ENCODE measurements around the gene CRB2.

CRB2 gene

DNA sequence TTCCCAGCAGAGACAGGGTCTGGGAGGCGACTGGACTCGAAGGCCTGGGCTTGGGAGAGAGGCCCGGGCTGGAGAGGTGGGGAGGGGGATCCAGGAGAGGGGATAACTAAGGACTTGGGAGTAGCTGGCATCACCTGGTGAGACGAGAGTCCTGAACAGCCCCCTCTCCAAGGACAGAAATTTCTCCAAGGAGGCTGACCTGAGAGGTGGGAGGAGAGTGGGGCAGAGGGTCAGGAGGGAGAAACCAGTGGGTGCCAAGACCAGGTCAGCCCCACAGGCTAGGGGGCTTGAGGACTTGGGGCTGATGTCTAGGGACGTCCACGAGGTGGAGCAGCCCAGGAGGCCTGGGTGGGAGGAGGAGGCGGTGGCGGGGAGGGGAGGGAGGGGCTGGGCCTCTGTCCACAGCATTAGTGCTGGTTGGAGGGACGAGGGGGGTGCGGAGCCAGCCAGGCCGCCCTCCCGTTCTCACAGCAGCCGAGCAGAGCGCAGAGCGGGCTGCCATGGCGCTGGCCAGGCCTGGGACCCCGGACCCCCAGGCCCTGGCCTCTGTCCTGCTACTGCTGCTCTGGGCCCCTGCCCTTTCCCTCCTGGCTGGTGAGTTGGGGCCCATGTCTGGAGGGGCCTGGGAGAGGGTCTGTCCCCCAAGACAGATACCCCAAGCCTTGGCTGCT, at the start of gene CRB2:
TSS of gene CRB2 (plus strand) at position 437 of the 671 bp plus-strand sequence. CDS start at position 501, 64 bp downstream.
- TF ChIP-seq, protein P1, sequence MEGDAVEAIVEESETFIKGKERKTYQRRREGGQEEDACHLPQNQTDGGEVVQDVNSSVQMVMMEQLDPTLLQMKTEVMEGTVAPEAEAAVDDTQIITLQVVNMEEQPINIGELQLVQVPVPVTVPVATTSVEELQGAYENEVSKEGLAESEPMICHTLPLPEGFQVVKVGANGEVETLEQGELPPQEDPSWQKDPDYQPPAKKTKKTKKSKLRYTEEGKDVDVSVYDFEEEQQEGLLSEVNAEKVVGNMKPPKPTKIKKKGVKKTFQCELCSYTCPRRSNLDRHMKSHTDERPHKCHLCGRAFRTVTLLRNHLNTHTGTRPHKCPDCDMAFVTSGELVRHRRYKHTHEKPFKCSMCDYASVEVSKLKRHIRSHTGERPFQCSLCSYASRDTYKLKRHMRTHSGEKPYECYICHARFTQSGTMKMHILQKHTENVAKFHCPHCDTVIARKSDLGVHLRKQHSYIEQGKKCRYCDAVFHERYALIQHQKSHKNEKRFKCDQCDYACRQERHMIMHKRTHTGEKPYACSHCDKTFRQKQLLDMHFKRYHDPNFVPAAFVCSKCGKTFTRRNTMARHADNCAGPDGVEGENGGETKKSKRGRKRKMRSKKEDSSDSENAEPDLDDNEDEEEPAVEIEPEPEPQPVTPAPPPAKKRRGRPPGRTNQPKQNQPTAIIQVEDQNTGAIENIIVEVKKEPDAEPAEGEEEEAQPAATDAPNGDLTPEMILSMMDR (IDR thresholded peaks at IDR 0.05; ENCODE audit: control insufficient read depth, insufficient read depth, low read depth, low read length, missing control alignments): no peak
- DNase-seq (ENCODE audit: low read depth): no peak
- H3K4me3 ChIP-seq (ENCODE audit: control insufficient read depth, low read depth, low read length): no peak within 1 kb of the TSS

DNA sequence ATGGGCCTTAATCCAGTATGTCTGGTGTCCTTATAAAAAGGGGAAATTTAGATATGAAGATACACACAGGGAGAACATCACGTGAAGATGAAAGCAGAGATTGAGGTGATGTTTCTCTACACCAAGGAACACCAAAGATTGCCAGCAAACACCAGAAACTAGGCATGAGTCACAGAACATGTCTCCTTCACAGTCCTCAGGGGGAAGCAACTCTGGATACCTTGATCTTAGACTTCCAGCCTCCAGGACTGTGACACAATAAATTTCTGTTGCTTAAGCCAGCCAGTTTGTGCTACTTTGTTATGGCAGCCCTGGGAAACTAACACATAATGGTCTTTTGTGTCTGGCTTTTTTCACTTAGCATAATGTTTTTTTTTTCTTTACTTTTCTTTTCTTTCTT, 46.4 kb upstream of the CRB2 start:
- no peak for DNase-seq (ENCODE audit: low read depth)

DNA sequence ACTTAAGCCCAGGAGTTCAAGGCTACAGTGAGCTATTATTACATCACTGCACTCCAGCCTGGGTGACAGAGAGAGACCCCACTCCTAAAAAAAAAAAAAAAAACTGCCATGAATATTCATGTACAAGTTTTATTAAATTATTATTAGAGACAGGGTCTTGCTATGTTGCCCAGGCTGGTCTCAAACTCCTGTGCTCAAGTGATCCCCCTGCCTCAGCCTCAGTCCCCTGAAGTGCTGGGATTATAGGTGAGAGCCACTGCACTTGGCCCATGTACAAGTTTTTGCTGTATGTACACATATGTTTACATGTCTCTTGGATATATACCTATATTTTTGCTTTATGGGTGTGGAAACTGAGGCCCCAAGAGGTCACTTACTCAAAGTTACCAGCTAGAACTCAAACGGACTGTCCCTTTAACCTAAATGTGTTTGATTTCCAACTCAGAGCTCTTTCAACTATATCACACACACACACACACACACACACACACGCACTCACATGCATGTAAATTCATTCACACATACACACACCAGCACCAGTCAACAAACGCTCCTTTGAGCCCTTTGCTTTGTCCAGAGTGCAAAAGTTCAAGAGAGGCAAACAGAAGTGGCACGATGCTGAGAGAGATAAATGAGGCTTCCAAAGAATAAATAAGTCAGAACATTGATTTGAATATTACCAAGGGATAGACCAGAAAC, 45.3 kb upstream of the CRB2 start:
- TF ChIP-seq, protein P1 (IDR thresholded peaks at IDR 0.05; ENCODE audit: control insufficient read depth, insufficient read depth, low read depth, low read length, missing control alignments): no peak
- no peak for DNase-seq (ENCODE audit: low read depth)
- H3K4me3 ChIP-seq (ENCODE audit: control insufficient read depth, low read depth, low read length): no peak overlapping the region

More for the DNA sequence above, 46.4 kb upstream of the CRB2 start:
- TF ChIP-seq, protein P1 (IDR thresholded peaks at IDR 0.05; ENCODE audit: control insufficient read depth, insufficient read depth, low read depth, low read length, missing control alignments): no peak
- H3K4me3 ChIP-seq (ENCODE audit: control insufficient read depth, low read depth, low read length): no peak overlapping the region

DNA sequence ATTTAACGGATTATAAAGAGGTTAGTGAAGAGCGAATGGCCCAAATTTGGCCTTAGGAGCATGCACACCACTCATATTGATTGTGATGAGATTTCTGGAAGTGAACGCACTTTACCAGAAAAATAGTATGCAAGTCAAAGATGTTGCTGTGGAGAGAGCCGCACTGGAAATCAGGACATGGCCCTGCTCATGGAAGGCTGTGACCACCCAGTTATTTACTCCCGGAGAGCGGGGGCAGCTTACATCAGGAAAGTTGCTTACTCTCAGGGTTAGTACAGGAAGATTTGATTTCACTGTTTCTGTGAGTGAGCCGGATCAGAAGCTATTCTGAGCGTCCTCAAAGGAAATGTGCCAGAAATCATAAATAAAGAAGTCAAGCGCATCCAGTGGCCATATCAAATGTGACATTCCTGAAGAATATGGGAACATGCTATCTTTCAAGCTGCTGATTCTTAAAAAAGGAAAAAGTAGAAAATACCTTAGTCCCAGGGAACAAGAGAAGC, 44.7 kb upstream of the CRB2 start:
- H3K4me3 ChIP-seq (ENCODE audit: control insufficient read depth, low read depth, low read length): no peak overlapping the region
- DNase-seq (ENCODE audit: low read depth): no peak
- TF ChIP-seq, protein P1 (IDR thresholded peaks at IDR 0.05; ENCODE audit: control insufficient read depth, insufficient read depth, low read depth, low read length, missing control alignments): no peak

DNA sequence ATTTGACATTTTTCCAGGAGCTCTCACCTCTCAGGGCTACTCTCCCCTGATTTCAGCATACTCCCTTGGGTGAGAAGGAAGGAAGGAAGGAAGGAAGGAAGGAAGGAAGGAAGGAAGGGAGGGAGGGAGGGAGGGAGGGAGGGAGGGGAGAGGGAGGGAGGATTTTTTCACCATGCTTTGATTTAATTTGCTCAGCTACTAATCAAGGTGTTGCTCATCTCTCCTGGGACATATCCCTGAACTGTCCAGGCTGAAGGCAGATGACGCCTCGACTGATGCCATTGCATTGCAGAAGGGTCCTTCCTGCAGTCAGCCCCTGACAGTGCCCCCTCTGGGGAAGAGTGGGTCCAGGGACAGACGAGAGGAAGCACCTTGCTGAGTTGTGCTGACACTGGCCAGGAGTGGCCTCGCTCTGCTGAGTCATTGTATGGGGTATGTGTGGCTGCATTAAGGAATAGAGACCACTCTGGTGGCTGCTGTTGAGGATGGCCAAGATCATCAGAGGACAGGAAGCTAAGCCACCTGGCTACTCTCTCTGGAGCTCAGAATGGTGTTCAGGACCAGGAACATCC, 43.6 kb upstream of the CRB2 start:
- no peak overlapping the region for H3K4me3 ChIP-seq (ENCODE audit: control insufficient read depth, low read depth, low read length)
- TF ChIP-seq, protein P1 (IDR thresholded peaks at IDR 0.05; ENCODE audit: control insufficient read depth, insufficient read depth, low read depth, low read length, missing control alignments): no peak
- no peak for DNase-seq (ENCODE audit: low read depth)

DNA sequence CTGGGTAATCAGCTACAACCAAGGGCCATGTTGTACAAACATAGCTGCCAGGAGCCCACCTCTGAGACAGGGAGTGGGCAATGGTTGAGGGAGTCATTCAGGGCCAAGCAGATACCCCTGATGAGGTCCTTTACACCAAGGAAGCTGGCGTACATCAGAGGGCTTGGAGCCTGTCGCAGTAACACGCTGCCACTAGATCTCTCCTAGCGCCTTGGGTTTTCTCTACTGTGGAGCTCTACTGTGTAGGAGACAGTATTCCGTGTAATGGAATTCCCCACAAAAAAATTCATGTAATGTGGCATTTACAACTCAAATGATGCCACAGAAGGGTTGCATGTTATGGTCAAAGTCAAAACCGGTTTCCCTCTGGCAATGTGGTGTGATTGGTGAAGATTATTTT, 41.4 kb upstream of the CRB2 start:
- TF ChIP-seq, protein P1 (IDR thresholded peaks at IDR 0.05; ENCODE audit: control insufficient read depth, insufficient read depth, low read depth, low read length, missing control alignments): no peak
- no peak overlapping the region for H3K4me3 ChIP-seq (ENCODE audit: control insufficient read depth, low read depth, low read length)
- DNase-seq (ENCODE audit: low read depth): no peak
